IMR-90 (cell line): ENCODE measurements around the gene VEZT.

ENCODE experiments used
- ELK1 ChIP-seq: fragments of 150-350 bp; IDR thresholded peaks from 2 replicates; pipeline ENCODE4 v1.6.1; 2016; ENCODE audit warnings: low read depth, mild to moderate bottlenecking, low read length, moderate library complexity, borderline replicate concordance
- FOS ChIP-seq: fragments of 150-350 bp; IDR thresholded peaks from 2 replicates; pipeline ENCODE4 v1.6.1; 2016; ENCODE audit warnings: low read depth, low read length
- RCOR1 ChIP-seq: IDR thresholded peaks from 2 replicates; pipeline ENCODE4 v1.6.1; 2012; ENCODE audit warnings: mild to moderate bottlenecking, low read length, improper control_type of control experiment; ENCODE audit not compliant: insufficient replicate concordance
- SMC3 ChIP-seq: fragments of 150-350 bp; IDR thresholded peaks from 2 replicates; pipeline ENCODE4 v1.6.1; 2016; ENCODE audit warnings: low read depth, mild to moderate bottlenecking, antibody characterized with exemption, low read length, moderate library complexity

GRCh38 chr12:95187865-95188415 is 29.7 kb upstream of the VEZT start:
- no peak for TF ChIP-seq FOS
- no peak for TF ChIP-seq ELK1
- TF ChIP-seq SMC3: no peak
- TF ChIP-seq RCOR1: no peak
